Measurements from ENCODE around the gene DYNC1LI2. TPM values are rescaled to one million over a fixed set of nuclear protein-coding genes. Genes with fewer than 3 reads are reported as not detected.

The DYNC1LI2 gene
- total RNA-seq, 1 donor from 2014 or later: 162 TPM

- peak; percentile 55 for DNase-seq (ENCODE audit: low spot score)
These were observed 53.4 kb downstream of the DYNC1LI2 start for GRCh38 chr16:66698046-66698445.

GRCh38 chr16:66696669-66697630 lies 54.5 kb downstream of the DYNC1LI2 start, which contains the start of gene CMTM4:
Gene CMTM4, minus strand, starts transcription at chr16:66696743. Its CDS starts 218 bp downstream, at chr16:66696525.
- DNase-seq (ENCODE audit: low spot score): peak; percentile 95

- no peak for DNase-seq (ENCODE audit: low spot score)
These were observed 55.3 kb downstream of the DYNC1LI2 start for GRCh38 chr16:66695935-66696668.

- DNase-seq (ENCODE audit: low spot score): no peak
These were observed 55.9 kb downstream of the DYNC1LI2 start for GRCh38 chr16:66695471-66695934.

GRCh38 chr16:66693149-66693548 lies 58.3 kb downstream of the DYNC1LI2 start:
- DNase-seq (ENCODE audit: low spot score): no peak

- peak; percentile 60 for DNase-seq (ENCODE audit: low spot score)
These were observed 59.1 kb downstream of the DYNC1LI2 start for GRCh38 chr16:66692341-66692740.

- no peak for DNase-seq (ENCODE audit: low spot score)
These were observed 60.2 kb downstream of the DYNC1LI2 start for GRCh38 chr16:66691234-66691633.

GRCh38 chr16:66690106-66690847 lies 61.1 kb downstream of the DYNC1LI2 start:
- DNase-seq (ENCODE audit: low spot score): peak; percentile 8

- DNase-seq (ENCODE audit: low spot score): peak; percentile 43
These were observed 62.1 kb downstream of the DYNC1LI2 start for GRCh38 chr16:66689282-66689681.

- DNase-seq (ENCODE audit: low spot score): peak; percentile 20
These were observed 63.3 kb downstream of the DYNC1LI2 start for GRCh38 chr16:66687906-66688625.

- DNase-seq (ENCODE audit: low spot score): peak; percentile 65
These were observed 65.8 kb downstream of the DYNC1LI2 start for GRCh38 chr16:66685501-66686115.

- DNase-seq (ENCODE audit: low spot score): no peak
These were observed 69.1 kb downstream of the DYNC1LI2 start for GRCh38 chr16:66682271-66682670.

GRCh38 chr16:66681676-66682075 lies 69.7 kb downstream of the DYNC1LI2 start:
- no peak for DNase-seq (ENCODE audit: low spot score)

GRCh38 chr16:66678337-66678736 lies 73.1 kb downstream of the DYNC1LI2 start:
- no peak for DNase-seq (ENCODE audit: low spot score)

GRCh38 chr16:66677836-66678235 lies 73.6 kb downstream of the DYNC1LI2 start:
- DNase-seq (ENCODE audit: low spot score): no peak

GRCh38 chr16:66677179-66677578 lies 74.2 kb downstream of the DYNC1LI2 start:
- DNase-seq (ENCODE audit: low spot score): no peak

GRCh38 chr16:66676599-66676998 lies 74.8 kb downstream of the DYNC1LI2 start:
- DNase-seq (ENCODE audit: low spot score): no peak

GRCh38 chr16:66673691-66674090 lies 77.7 kb downstream of the DYNC1LI2 start:
- DNase-seq (ENCODE audit: low spot score): no peak

Measured in mesenteric fat pad (tissue), 1 donor.